A549 (cell line): ENCODE results near the gene ZNF791. TPM values are rescaled to one million over a fixed set of nuclear protein-coding genes. Genes with fewer than 3 reads are reported as not detected.

ENCODE experiments used
- ATAC-seq, 2 experiments: fragments of 200-7000 bp in 1 of 2; fragments of >200 bp in 1 of 2; cut with Nextera tagmentation in 1 of 2; cut with Tn5 transposase in 1 of 2; 3 replicates each; pipeline versions ENCODE4 v1.8.0 to v1.9.1; 2018 to 2020; ENCODE audit warnings: mild to moderate bottlenecking in 1 of 2, moderate library complexity in 1 of 2
- CTCF ChIA-PET: fragments of 300-600 bp; sonication (Branson Sonifier 250); formaldehyde crosslinking; extraction: SDS; loops from one replicate; lab custom pipeline; 2021; ENCODE audit warnings: antibody characterized with exemption, inconsistent platforms; lab: Yijun Ruan, JAX
- POLR2A ChIA-PET: fragments of 350-600 bp; formaldehyde crosslinking; extraction: SDS; loops from one replicate; lab custom pipeline; 2021; ENCODE audit warnings: antibody characterized with exemption, inconsistent platforms; lab: Yijun Ruan, JAX
- DNase-seq, 2 experiments: peaks; one replicate each; pipeline versions ENCODE4 v3.0.0 to v3.0.0-alpha.2; 2011 to 2016; ENCODE audit warnings: low read depth in 1 of 2, low spot score in 1 of 2
- FAIRE-seq: peaks from 2 replicates; lab custom pipeline; 2011; peaks lifted over from hg19 to GRCh38; lab: Jason Lieb, UNC
- H3K27ac ChIP-seq, 2 experiments: fragments of >200 bp; sonication (Bioruptor Twin); formaldehyde crosslinking; 3 replicates each; pipeline ENCODE4 v1.5.1; 2016 to 2017
- H3K4me1 ChIP-seq: fragments of >200 bp; sonication (Bioruptor Twin); formaldehyde crosslinking; 3 replicates; pipeline ENCODE4 v1.6.1; 2016
- H3K4me2 ChIP-seq: fragments of >200 bp; sonication (Bioruptor Twin); formaldehyde crosslinking; 3 replicates; pipeline ENCODE4 v1.6.1; 2016
- H3K4me3 ChIP-seq: fragments of >200 bp; sonication (Bioruptor Twin); formaldehyde crosslinking; 3 replicates; pipeline ENCODE4 v1.5.1; 2016
- H3K9me3 ChIP-seq: fragments of >200 bp; sonication (Bioruptor Twin); formaldehyde crosslinking; 3 replicates; pipeline ENCODE4 v1.6.1; 2016
- CHD2 ChIP-seq: fragments of 150-350 bp; IDR thresholded peaks from 2 replicates; pipeline ENCODE4 v1.6.1; 2014; ENCODE audit warnings: low read length; ENCODE audit not compliant: partially characterized antibody
- EHF ChIP-seq: fragments of 250-450 bp; sonication (Bioruptor Pico); IDR thresholded peaks from 2 replicates; pipeline ENCODE4 v1.5.0; 2020; ENCODE audit warnings: mild to moderate bottlenecking
- EHMT2 ChIP-seq: fragments of 200-600 bp; sonication (generic); IDR thresholded peaks from 2 replicates; pipeline ENCODE4 v1.6.1; 2016; ENCODE audit warnings: antibody characterized with exemption, low read depth, mild to moderate bottlenecking, moderate library complexity
- EP300 ChIP-seq, 2 experiments: fragments of >200 bp; sonication (Bioruptor Twin); formaldehyde crosslinking; IDR thresholded peaks; 2 replicates in 1 of 2; 3 replicates in 1 of 2; pipeline ENCODE4 v1.6.1; 2016 to 2017
- ESRRA ChIP-seq: fragments of 150-350 bp; IDR thresholded peaks from 2 replicates; pipeline ENCODE4 v1.6.1; 2014; ENCODE audit warnings: mild to moderate bottlenecking, low read length, borderline replicate concordance
- FOSL2 ChIP-seq, 2 experiments: fragments of 450-650 bp in 1 of 2; fragments of >200 bp in 1 of 2; sonication (Bioruptor Twin) in 1 of 2; formaldehyde crosslinking; IDR thresholded peaks; 2 replicates each; pipeline versions ENCODE4 v1.5.0 to v1.6.1; 2016 to 2020; ENCODE audit warnings: mild to moderate bottlenecking in 1 of 2, moderate library complexity in 1 of 2
- FOXS1 ChIP-seq: fragments of 250-450 bp; sonication (Bioruptor Pico); IDR thresholded peaks from 2 replicates; pipeline ENCODE4 v1.5.0; 2020; ENCODE audit warnings: mild to moderate bottlenecking, moderate library complexity
- GATA3 ChIP-seq: IDR thresholded peaks from 2 replicates; pipeline ENCODE4 v1.6.1; 2012; ENCODE audit warnings: borderline replicate concordance
- KDM1A ChIP-seq: fragments of 200-600 bp; sonication (generic); IDR thresholded peaks from 2 replicates; pipeline ENCODE4 v1.6.1; 2016; ENCODE audit warnings: low read depth, mild to moderate bottlenecking
- MAZ ChIP-seq: fragments of 150-350 bp; IDR thresholded peaks from 2 replicates; pipeline ENCODE4 v1.6.1; 2014; ENCODE audit warnings: antibody characterized with exemption, low read depth, low read length, borderline replicate concordance
- POLR2AphosphoS2 ChIP-seq: conservative IDR thresholded peaks from 2 replicates; pipeline ENCODE4 v1.6.1; 2012; ENCODE audit warnings: low read length, improper control_type of control experiment, inconsistent platforms
- RAD21 ChIP-seq, 2 experiments: fragments of >200 bp in 1 of 2; sonication (Bioruptor Twin) in 1 of 2; formaldehyde crosslinking in 1 of 2; IDR thresholded peaks in 1 of 2; conservative IDR thresholded peaks in 1 of 2; 2 replicates in 1 of 2; 3 replicates in 1 of 2; pipeline ENCODE4 v1.6.1; 2012 to 2018; ENCODE audit warnings: inconsistent platforms in 1 of 2
- SMC3 ChIP-seq: fragments of >200 bp; sonication (Bioruptor Twin); formaldehyde crosslinking; IDR thresholded peaks from 3 replicates; pipeline ENCODE4 v1.6.1; 2018; ENCODE audit warnings: inconsistent platforms
- TP53 ChIP-seq: fragments of 250-450 bp; sonication (Bioruptor Pico); IDR thresholded peaks from 2 replicates; pipeline ENCODE4 v1.5.0; 2021; ENCODE audit warnings: mild to moderate bottlenecking, moderate library complexity
- ZC3H11A ChIP-seq: fragments of 450-650 bp; IDR thresholded peaks from 2 replicates; pipeline ENCODE4 v1.6.1; 2014; ENCODE audit warnings: antibody characterized with exemption, mild to moderate bottlenecking
- ZNF302 ChIP-seq: fragments of 250-450 bp; sonication (Bioruptor Pico); IDR thresholded peaks from 2 replicates; pipeline ENCODE4 v1.9.0; 2021; ENCODE audit warnings: inconsistent platforms, mild to moderate bottlenecking, moderate library complexity
- ZSCAN20 ChIP-seq: fragments of 250-450 bp; sonication (Bioruptor Pico); IDR thresholded peaks from 2 replicates; pipeline ENCODE4 v1.8.0; 2022; ENCODE audit warnings: mild to moderate bottlenecking, moderate library complexity
- WGBS: methylation state at CpG from one replicate; pipeline ENCODE4 v1.1.6; 2017; ENCODE audit errors: missing lambda C conversion rate; 5-methylcytosine and 5-hydroxymethylcytosine counted together
- polyA plus RNA-seq, 4 experiments: library from polyadenylated mRNA; depleted of rRNA in 3 of 4; stranded (reverse); fragments of >200 nt; fragmentation: RNase III in 1 of 4; extraction: RNeasy Plus Mini Kit Qiagen cat#74134 plus additional on column Dnase treatment in 1 of 4; gene quantifications; 2 replicates in 3 of 4; 3 replicates in 1 of 4; pipeline ENCODE4 v1.2.3, GENCODE V29; 2011 to 2017
- TF ChIP-seq, protein P1 (sequence below): fragments of 250-450 bp; sonication (Bioruptor Pico); IDR thresholded peaks from 2 replicates; pipeline ENCODE4 v1.5.0; 2021; ENCODE audit warnings: mild to moderate bottlenecking, moderate library complexity, borderline replicate concordance
- TF ChIP-seq, protein P2 (sequence below): fragments of 450-650 bp; IDR thresholded peaks from 2 replicates; pipeline ENCODE4 v1.6.1; 2014; ENCODE audit warnings: antibody characterized with exemption
- TF ChIP-seq, protein P3 (sequence below): fragments of 150-350 bp; IDR thresholded peaks from 2 replicates; pipeline ENCODE4 v1.6.1; 2014; ENCODE audit warnings: low read depth, mild to moderate bottlenecking, low read length

ZNF791 gene
- polyA plus RNA-seq, 2 of the 4 experiments (the other 2 are of a cell fraction): 4.5 to 7.1 TPM

DNA sequence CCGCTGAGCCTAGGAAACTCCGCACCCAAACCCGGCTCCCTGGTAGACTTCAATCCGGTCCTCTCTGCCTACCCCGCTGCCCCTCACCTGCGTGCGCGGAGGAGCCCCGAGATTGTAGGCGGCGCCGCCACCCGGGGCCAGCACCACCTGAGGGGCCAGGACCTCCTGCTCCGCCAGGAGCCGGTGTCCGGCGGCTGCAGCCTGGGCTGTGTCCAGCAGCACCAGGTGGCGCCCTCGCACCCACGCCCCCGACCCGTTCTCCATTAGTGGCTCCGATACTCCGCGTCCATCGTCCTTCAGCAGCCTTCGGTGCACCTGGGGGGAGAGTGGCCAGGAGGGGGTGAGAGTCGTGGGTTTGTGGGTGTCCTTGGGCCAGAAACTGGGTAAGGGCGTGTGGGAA, 37.4 kb downstream of the ZNF791 start (continued):
- TF ChIP-seq, protein P1, sequence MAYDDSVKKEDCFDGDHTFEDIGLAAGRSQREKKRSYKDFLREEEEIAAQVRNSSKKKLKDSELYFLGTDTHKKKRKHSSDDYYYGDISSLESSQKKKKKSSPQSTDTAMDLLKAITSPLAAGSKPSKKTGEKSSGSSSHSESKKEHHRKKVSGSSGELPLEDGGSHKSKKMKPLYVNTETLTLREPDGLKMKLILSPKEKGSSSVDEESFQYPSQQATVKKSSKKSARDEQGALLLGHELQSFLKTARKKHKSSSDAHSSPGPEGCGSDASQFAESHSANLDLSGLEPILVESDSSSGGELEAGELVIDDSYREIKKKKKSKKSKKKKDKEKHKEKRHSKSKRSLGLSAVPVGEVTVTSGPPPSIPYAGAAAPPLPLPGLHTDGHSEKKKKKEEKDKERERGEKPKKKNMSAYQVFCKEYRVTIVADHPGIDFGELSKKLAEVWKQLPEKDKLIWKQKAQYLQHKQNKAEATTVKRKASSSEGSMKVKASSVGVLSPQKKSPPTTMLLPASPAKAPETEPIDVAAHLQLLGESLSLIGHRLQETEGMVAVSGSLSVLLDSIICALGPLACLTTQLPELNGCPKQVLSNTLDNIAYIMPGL (CRISPR knock-in tag): no peak

- Histone ChIP-seq H3K4me1 (no peaks in the 10 kb centered on the region), H3K27ac (no peak overlapping the region)
- TF ChIP-seq EP300 (IDR thresholded peaks at IDR 0.05) (no peak), FOSL2 (IDR thresholded peaks at IDR 0.05) (no peak), FOSL2 (CRISPR knock-in tag; IDR thresholded peaks at IDR 0.05) (no peak), ZC3H11A (no peak), SMC3 (no peak), MAZ (no peak), KDM1A (no peak), RAD21 (conservative IDR thresholded peaks at IDR 0.05 in 1 of 2, IDR thresholded peaks at IDR 0.05 in 1 of 2) (no peak), TP53 (CRISPR knock-in tag) (no peak), EHMT2 (no peak), ZSCAN20 (CRISPR knock-in tag) (no peak), CHD2 (no peak), FOXS1 (CRISPR knock-in tag) (no peak), EHF (CRISPR knock-in tag) (no peak), ZNF302 (CRISPR knock-in tag) (no peak), GATA3 (no peak), POLR2AphosphoS2 (no peak)
- TF ChIP-seq, protein P2, sequence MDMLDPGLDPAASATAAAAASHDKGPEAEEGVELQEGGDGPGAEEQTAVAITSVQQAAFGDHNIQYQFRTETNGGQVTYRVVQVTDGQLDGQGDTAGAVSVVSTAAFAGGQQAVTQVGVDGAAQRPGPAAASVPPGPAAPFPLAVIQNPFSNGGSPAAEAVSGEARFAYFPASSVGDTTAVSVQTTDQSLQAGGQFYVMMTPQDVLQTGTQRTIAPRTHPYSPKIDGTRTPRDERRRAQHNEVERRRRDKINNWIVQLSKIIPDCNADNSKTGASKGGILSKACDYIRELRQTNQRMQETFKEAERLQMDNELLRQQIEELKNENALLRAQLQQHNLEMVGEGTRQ: no peak
- TF ChIP-seq, protein P3, sequence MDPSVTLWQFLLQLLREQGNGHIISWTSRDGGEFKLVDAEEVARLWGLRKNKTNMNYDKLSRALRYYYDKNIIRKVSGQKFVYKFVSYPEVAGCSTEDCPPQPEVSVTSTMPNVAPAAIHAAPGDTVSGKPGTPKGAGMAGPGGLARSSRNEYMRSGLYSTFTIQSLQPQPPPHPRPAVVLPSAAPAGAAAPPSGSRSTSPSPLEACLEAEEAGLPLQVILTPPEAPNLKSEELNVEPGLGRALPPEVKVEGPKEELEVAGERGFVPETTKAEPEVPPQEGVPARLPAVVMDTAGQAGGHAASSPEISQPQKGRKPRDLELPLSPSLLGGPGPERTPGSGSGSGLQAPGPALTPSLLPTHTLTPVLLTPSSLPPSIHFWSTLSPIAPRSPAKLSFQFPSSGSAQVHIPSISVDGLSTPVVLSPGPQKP: no peak
- TF ChIP-seq, all 56 proteins: peak for 0
- H3K4me2 ChIP-seq: no peak overlapping the region
- no peak for DNase-seq
- POLR2A ChIA-PET: no interaction called here
- no peak overlapping the region for H3K4me3 ChIP-seq
- WGBS: 95% methylated on average over 6 of the region's 10 CpGs
- FAIRE-seq: no peak
- H3K9me3 ChIP-seq: peaks cover 5% of the 10 kb centered on the region; the same call in 1 of the 3 replicates
- CTCF ChIA-PET: interaction anchor here (0.7 kb wide), 1 partner anchor 855 kb away, joined by 3 read pairs; no protein-coding TSS in a partner anchor
- ATAC-seq: no peak
Observed at GRCh38 chr19:12649941-12650340, 39.2 kb downstream of the ZNF791 start.

DNA sequence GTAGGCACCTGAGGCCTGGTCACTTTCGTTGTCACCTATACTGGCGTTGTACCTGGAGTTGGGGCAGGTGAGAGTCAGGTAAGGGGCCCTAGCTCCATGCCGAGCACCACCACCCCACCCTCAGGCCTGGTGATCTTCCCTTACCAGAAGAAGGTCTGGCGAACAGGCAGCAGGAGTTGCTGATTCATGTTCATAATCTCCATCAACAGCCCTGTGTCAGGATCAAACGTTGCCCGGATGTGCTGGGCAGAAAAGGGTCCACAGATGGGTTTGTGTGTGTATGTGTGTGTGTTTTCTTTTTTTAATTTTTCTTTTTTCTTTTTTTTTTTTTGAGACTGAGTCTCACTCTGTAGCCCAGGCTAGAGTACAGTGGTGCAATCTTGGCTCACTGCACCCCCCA, 41.5 kb downstream of the ZNF791 start:
- no peak for FAIRE-seq
- CTCF ChIA-PET: no interaction called here
- no peak for DNase-seq
- WGBS: 85% methylated on average over 6 of the region's 6 CpGs
- Histone ChIP-seq H3K27ac (no peak overlapping the region), H3K4me3 (no peak overlapping the region), H3K9me3 (peaks cover 2% of the 10 kb centered on the region; the same call in 1 of the 3 replicates)
- TF ChIP-seq ESRRA (no peak), CHD2 (no peak)
- TF ChIP-seq, all 56 proteins: peak for 0
- ATAC-seq: no peak
- H3K4me1 ChIP-seq: no peaks in the 10 kb centered on the region
- H3K4me2 ChIP-seq: no peak overlapping the region
- POLR2A ChIA-PET: no interaction called here
